AG10803 (cell line): Measurements from ENCODE around the gene CERS6.

Source experiments
- DNase-seq: peaks from one replicate; pipeline ENCODE4 v3.0.0; 2010; ENCODE audit warnings: low read depth
- H3K4me3 ChIP-seq: 2 replicates; pipeline ENCODE4 v1.5.1; 2011; ENCODE audit warnings: mild to moderate bottlenecking, low read length, control low read depth
- CTCF ChIP-seq: conservative IDR thresholded peaks from 2 replicates; pipeline ENCODE4 v1.5.1; 2011; ENCODE audit warnings: mild to moderate bottlenecking, low read length, control low read depth, inconsistent platforms

CERS6 gene

DNA sequence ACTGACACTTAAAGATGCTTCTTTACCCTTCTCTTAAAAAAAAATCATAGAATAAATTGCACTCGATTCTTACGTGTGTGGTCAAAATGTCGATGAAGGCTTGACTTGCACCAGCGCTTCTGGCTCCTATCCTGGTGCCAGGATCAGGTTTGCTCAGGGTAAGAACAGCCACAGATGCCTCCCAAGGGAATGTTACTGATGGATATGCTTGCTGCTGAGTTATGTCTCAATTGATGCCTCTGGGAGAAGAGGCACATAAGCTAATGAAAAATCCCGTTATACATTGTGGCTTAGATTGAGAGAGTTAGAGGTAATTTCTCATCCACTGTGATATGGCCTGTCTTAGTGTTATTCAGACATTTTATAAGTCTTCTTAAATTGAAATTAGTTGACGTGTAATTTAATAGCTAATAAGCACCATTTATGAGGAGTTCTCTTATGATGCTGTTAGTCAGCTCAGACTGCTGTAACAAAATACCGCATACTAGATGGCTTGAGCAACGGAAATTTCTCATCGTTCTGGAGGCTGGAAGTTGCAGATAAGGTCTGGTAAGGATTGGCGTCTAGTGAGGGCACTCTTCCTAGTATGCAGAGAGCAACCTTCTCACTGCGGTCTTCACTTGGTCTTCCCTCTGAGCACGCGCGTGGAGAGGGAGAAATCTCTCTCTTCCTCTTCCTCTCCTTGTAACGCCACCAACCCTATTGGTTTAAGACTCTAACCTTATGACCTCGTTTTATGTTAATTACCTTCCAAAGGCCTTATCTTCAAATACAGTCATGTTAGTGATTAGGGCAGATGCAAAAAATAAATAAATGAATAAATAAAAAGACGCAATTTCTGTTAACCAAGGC is 229.8 kb downstream of the CERS6 start:
- DNase-seq: no peak
- no peak for TF ChIP-seq CTCF
- no peak overlapping the region for H3K4me3 ChIP-seq

GRCh38 chr2:168686452-168687191 is 230.6 kb downstream of the CERS6 start:
- no peak for DNase-seq
- H3K4me3 ChIP-seq: no peak overlapping the region
- no peak for TF ChIP-seq CTCF

DNA sequence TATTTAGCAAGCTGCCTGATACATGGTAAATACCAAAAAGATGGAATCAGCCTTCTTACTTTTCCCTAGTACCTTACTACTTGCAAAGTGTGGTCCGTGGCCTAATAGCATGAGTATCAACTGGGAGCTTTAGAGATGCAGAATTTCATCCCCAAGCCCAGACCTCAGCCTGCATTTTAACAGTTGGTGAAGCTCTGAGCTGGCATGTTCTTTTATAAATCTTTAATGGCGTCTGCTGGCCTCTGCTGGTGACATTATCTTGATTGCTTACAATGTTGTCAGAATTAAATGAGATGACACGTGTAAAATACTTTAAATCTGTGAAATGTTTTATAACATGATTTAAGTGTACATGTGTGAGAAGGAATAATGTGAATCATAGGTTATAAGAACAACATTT is 231.2 kb downstream of the CERS6 start:
- H3K4me3 ChIP-seq: no peak overlapping the region
- peak; percentile 48 for TF ChIP-seq CTCF
- DNase-seq: peak; percentile 42

- no peak for DNase-seq
- no peak overlapping the region for H3K4me3 ChIP-seq
- no peak for TF ChIP-seq CTCF
These were observed 234.4 kb downstream of the CERS6 start for GRCh38 chr2:168690381-168690885.

GRCh38 chr2:168691221-168691620 is 235.1 kb downstream of the CERS6 start:
- no peak overlapping the region for H3K4me3 ChIP-seq
- DNase-seq: no peak
- no peak for TF ChIP-seq CTCF

DNA sequence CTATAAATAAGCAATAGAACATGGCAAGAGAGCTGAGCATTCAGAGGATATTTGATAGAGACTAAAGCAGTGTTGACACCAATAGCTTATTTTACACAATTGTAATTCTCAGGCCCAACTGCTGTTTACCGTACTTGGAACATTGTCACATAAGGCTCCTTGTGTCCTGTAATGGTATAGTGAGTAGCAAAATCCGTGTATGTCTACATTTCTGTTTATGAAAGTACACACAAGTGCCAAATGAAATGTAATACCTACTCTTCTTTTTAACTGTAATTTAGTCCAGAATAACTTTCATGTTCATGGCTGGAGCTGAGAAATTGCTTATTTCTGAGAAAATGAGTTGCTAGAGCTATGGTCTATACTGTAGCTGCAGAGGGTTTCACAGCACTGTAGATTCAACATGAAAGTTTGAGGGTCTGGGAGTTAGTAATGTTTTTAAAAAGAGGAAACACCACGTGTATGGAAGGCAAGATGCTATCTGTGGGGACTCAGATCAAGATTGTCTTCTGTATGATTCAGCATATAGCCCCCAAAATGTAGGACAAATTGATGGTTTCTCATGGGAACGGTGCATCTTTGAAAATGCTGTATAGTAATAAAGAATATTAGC is 236.2 kb downstream of the CERS6 start:
- H3K4me3 ChIP-seq: no peak overlapping the region
- no peak for DNase-seq
- no peak for TF ChIP-seq CTCF
